Astrocyte (in vitro differentiated cells and primary cell): ENCODE measurements around the gene TNIK.

Experiments
- CTCF ChIP-seq: IDR thresholded peaks from 2 replicates; pipeline ENCODE4 v1.5.1; 2011; ENCODE audit warnings: low read depth, mild to moderate bottlenecking, inconsistent platforms, low read length, moderate library complexity; ENCODE audit not compliant: insufficient read depth
- EZH2 ChIP-seq: IDR thresholded peaks from 2 replicates; pipeline ENCODE4 v1.6.1; 2012; ENCODE audit warnings: mild to moderate bottlenecking, low read length, inconsistent platforms; ENCODE audit not compliant: insufficient read depth

DNA sequence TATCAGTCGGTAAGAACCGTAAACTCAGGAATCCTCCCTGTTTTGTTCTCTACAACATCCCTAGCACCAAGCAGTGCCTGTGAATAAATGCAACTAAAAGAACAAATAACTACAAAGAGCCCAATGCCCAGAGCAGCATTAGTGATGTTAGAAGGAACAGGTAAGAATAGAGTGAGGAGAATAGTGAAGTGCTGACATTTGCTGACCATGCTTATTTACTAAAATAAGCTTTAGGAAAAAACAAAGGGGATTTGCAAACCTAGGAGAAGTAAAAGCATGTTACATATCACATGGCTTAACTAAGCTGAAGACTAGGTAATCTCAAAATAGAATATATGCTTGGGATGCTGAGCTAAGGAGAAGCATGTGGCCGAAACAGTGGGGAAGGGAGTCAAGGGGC, 247.6 kb downstream of the TNIK start:
- TF ChIP-seq CTCF, result no peak
- TF ChIP-seq EZH2, result no peak
